GM12875 (cell line): ENCODE measurements around the gene VPS35L.
A peak's percentile ranks its signal among the peaks of the same experiment; 100 is the strongest.
"Not testable (repeated sequence)": the region's sequence is repeated elsewhere in the genome, so short reads cannot be mapped to it uniquely, and the experiment has no call there.

Experiments
- H3K4me3 ChIP-seq: one replicate; pipeline ENCODE4 v1.5.1; 2011; ENCODE audit warnings: low read depth, low read length, control low read depth
- CTCF ChIP-seq: IDR thresholded peaks from 2 replicates; pipeline ENCODE4 v1.5.1; 2011; ENCODE audit warnings: low read depth, mild to moderate bottlenecking, control low read depth, inconsistent platforms, low read length, moderate library complexity, borderline replicate concordance; ENCODE audit not compliant: insufficient read depth

VPS35L gene

GRCh38 chr16:19532601-19533000 is 22.9 kb upstream of the VPS35L start:
- TF ChIP-seq CTCF = no peak
- no peak overlapping the region for H3K4me3 ChIP-seq

GRCh38 chr16:19540241-19540970 is 15.1 kb upstream of the VPS35L start:
- no peak for TF ChIP-seq CTCF
- H3K4me3 ChIP-seq = no peak overlapping the region

GRCh38 chr16:19542138-19542821 is 13.2 kb upstream of the VPS35L start:
- no peak for TF ChIP-seq CTCF
- H3K4me3 ChIP-seq = no peak overlapping the region

GRCh38 chr16:19543278-19543996 is 12.1 kb upstream of the VPS35L start:
- H3K4me3 ChIP-seq = not testable (repeated sequence)

GRCh38 chr16:19548144-19548543 is 7.4 kb upstream of the VPS35L start:
- TF ChIP-seq CTCF = no peak
- no peak overlapping the region for H3K4me3 ChIP-seq

- no peak overlapping the region for H3K4me3 ChIP-seq
- TF ChIP-seq CTCF = no peak
Measured at GRCh38 chr16:19549673-19550072, 5.8 kb upstream of the VPS35L start.

GRCh38 chr16:19555938-19556771 is 652 bp downstream of the VPS35L start:
- peak overlapping the region; percentile 83 for H3K4me3 ChIP-seq
- no peak for TF ChIP-seq CTCF
